H1 (cell line): ENCODE data around the gene PLVAP. TPM values are rescaled to one million over a fixed set of nuclear protein-coding genes. Genes with fewer than 3 reads are reported as not detected.

ENCODE experiments used
- CBX5 ChIP-seq: fragments of 300-800, 300-1000 bp; sonication (generic); IDR thresholded peaks from 2 replicates; pipeline ENCODE4 v1.7.1; 2016; ENCODE audit warnings: antibody characterized with exemption, low read length, low read depth
- CBX8 ChIP-seq: fragments of 300-800, 300-1000 bp; sonication (generic); IDR thresholded peaks from 2 replicates; pipeline ENCODE4 v1.7.1; 2016; ENCODE audit warnings: low read depth, low read length, borderline replicate concordance
- CREB1 ChIP-seq: IDR thresholded peaks from 2 replicates; pipeline ENCODE4 v1.6.1; 2012; ENCODE audit warnings: inconsistent platforms
- CTBP2 ChIP-seq: IDR thresholded peaks from 2 replicates; pipeline ENCODE4 v1.7.0; 2011; ENCODE audit warnings: borderline replicate concordance, mild to moderate bottlenecking, moderate library complexity, mixed read lengths, low read length; ENCODE audit not compliant: insufficient read depth, insufficient read length
- CTCF ChIP-seq, 3 experiments: IDR thresholded peaks; 1 replicate in 2 of 3; 2 replicates in 1 of 3; pipeline versions ENCODE4 v1.5.1 to v1.6.1; 2011; ENCODE audit warnings: low read length in 3 of 3, mild to moderate bottlenecking in 3 of 3, inconsistent platforms in 2 of 3, low read depth in 1 of 3, moderate library complexity in 1 of 3; ENCODE audit not compliant: insufficient read depth in 1 of 3; ENCODE audit errors: control extremely low read depth in 1 of 3
- EGR1 ChIP-seq: IDR thresholded peaks from 2 replicates; pipeline ENCODE4 v1.6.1; 2011; ENCODE audit warnings: low read depth, low read length, borderline replicate concordance
- EP300 ChIP-seq, 2 experiments: IDR thresholded peaks; 1 replicate in 1 of 2; 2 replicates in 1 of 2; pipeline ENCODE4 v1.6.1; 2011 to 2012; ENCODE audit warnings: low read depth in 2 of 2, low read length in 2 of 2, mild to moderate bottlenecking in 2 of 2, borderline replicate concordance in 1 of 2, inconsistent platforms in 1 of 2, moderate library complexity in 1 of 2
- EZH2 ChIP-seq: fragments of 200-600 bp; sonication (generic); IDR thresholded peaks from 2 replicates; pipeline ENCODE4 v1.7.1; 2012; ENCODE audit warnings: low read depth, mild to moderate bottlenecking, moderate library complexity, low read length, inconsistent platforms; ENCODE audit not compliant: severe bottlenecking
- FOSL1 ChIP-seq: IDR thresholded peaks from 2 replicates; pipeline ENCODE4 v1.6.1; 2011; ENCODE audit warnings: mild to moderate bottlenecking, low read depth, low read length, moderate library complexity; ENCODE audit not compliant: insufficient read depth
- KDM5A ChIP-seq: fragments of 200-600 bp; IDR thresholded peaks from 2 replicates; pipeline ENCODE4 v1.7.1; 2012; ENCODE audit warnings: mild to moderate bottlenecking, low read length, inconsistent platforms, mixed read lengths
- POLR2AphosphoS5 ChIP-seq: IDR thresholded peaks from 2 replicates; pipeline ENCODE4 v1.6.1; 2011; ENCODE audit warnings: low read depth, low read length
- RAD21 ChIP-seq, 2 experiments: IDR thresholded peaks in 1 of 2; conservative IDR thresholded peaks in 1 of 2; 2 replicates each; pipeline ENCODE4 v1.6.1; 2011; ENCODE audit warnings: low read depth in 2 of 2, low read length in 2 of 2, improper control_type of control experiment in 1 of 2, inconsistent platforms in 1 of 2, mild to moderate bottlenecking in 1 of 2, moderate library complexity in 1 of 2
- RFX5 ChIP-seq: IDR thresholded peaks from 2 replicates; pipeline ENCODE4 v1.6.1; 2011; ENCODE audit warnings: low read depth, low read length, improper control_type of control experiment, borderline replicate concordance
- RNF2 ChIP-seq: fragments of 200-900, 300-1000 bp; sonication (generic); IDR thresholded peaks from 2 replicates; pipeline ENCODE4 v1.7.1; 2016; ENCODE audit warnings: borderline replicate concordance, low read depth, mild to moderate bottlenecking, antibody characterized with exemption, low read length; ENCODE audit not compliant: poor library complexity, severe bottlenecking; ENCODE audit errors: missing control alignments
- SP4 ChIP-seq: IDR thresholded peaks from 2 replicates; pipeline ENCODE4 v1.6.1; 2012; ENCODE audit warnings: low read length, inconsistent platforms
- TAF1 ChIP-seq: IDR thresholded peaks from 2 replicates; pipeline ENCODE4 v1.6.1; 2011; ENCODE audit warnings: mild to moderate bottlenecking, low read depth, low read length
- TCF12 ChIP-seq: IDR thresholded peaks from 2 replicates; pipeline ENCODE4 v1.6.1; 2011; ENCODE audit warnings: low read depth, mild to moderate bottlenecking, low read length
- TEAD4 ChIP-seq: IDR thresholded peaks from 2 replicates; pipeline ENCODE4 v1.6.1; 2012; ENCODE audit warnings: low read depth, low read length, inconsistent platforms, mixed read lengths
- YY1 ChIP-seq: IDR thresholded peaks from 2 replicates; pipeline ENCODE4 v1.6.1; 2011; ENCODE audit warnings: low read depth, mild to moderate bottlenecking, low read length
- polyA plus RNA-seq, 7 experiments: library from polyadenylated mRNA; depleted of rRNA in 3 of 7; stranded (reverse) in 5 of 7; unstranded in 2 of 7; fragments of >200 nt in 5 of 7; fragments of 200-250 nt in 2 of 7; gene quantifications; 1 replicate in 5 of 7; 2 replicates in 1 of 7; 4 replicates in 1 of 7; pipeline versions ENCODE4 v1.2.1 to v1.2.3, GENCODE V29; 2011 to 2013; ENCODE audit warnings: missing spikeins in 2 of 7, mixed read lengths in 2 of 7
- total RNA-seq: library from RNA; stranded (reverse); fragmentation: NEBNext Ultra II Directional; extraction: Animal tissue kit (Norgen Biotek cat#: 25700); gene quantifications from 2 replicates; pipeline ENCODE4 v1.2.1, GENCODE V29; 2021
- TF ChIP-seq, protein P1 (sequence below): IDR thresholded peaks from 2 replicates; pipeline ENCODE4 v1.6.1; 2012; ENCODE audit warnings: inconsistent platforms

Gene PLVAP
- total and polyA plus RNA-seq, 2 of the 8 experiments (the other 6 are each of a cell fraction or from before 2014, with no cell fraction given): 0.32 TPM; not detected in 1

DNA sequence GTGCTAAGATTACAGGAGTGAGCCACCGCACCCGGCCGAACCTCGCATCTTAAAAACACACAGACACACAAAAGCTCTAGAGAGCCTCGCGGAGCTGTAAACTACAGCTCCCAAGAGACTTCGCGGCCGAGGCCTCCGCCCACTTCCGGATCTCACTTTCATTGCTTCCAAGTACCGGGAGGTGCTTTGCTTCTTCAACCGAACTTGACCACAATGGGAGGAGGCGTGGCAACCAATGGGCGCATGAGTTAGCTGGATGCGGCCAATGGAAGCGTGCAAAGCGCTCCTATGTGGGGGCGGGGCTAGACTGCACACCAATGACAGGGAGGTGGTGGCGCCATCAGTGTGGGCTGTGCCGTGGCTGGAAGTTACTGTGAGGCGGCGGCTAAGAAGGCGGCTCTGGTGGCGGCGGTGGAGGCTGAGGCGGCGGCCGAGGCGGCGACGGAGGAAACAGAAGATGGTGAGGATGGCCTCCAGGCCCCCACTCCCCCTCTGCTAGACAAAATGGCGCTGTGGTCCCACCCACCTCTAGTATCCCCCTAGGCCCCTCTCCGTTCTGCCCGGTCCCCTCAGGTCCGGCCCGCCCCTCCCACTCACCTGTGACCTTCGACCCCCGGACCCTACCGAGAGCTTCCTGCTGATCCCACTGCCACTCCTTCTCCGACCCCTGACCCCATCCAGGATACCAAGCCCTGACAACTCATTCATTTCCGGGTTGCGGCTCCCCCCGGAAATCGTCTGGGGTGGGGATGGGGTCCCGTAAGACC lies 67.8 kb downstream of the PLVAP start, which contains the start of gene DDA1 (continued):
- TF ChIP-seq EZH2 (no peak), CBX5 (no peak), TCF12 (no peak), CBX8 (no peak), RFX5 (no peak), FOSL1 (no peak), CTCF (IDR thresholded peaks at IDR 0.05; ENCODE audit: control extremely low read depth in 1 of 3, insufficient read depth in 1 of 3, low read depth in 1 of 3, low read length in 3 of 3) (no peak), EGR1 (0 out of 2 replicates have a peak, but pooled peaks have one; percentile 6), RNF2 (no peak), RAD21 (IDR thresholded peaks at IDR 0.05 in 1 of 2, conservative IDR thresholded peaks at IDR 0.05 in 1 of 2; ENCODE audit: low read depth in 2 of 2, low read length in 2 of 2) (no peak), KDM5A (no peak), CREB1 (peak; percentile 80), POLR2AphosphoS5 (peak; percentile 69; the same call in 1 of the 2 replicates), YY1 (no peak; the same call in none of the 2 replicates), TAF1 (peak; percentile 57; the same call in 1 of the 2 replicates), SP4 (peak; percentile 71; the same call in 1 of the 2 replicates), TEAD4 (no peak), CTBP2 (no peak), EP300 (IDR thresholded peaks at IDR 0.05; ENCODE audit: borderline replicate concordance in 1 of 2, low read depth in 2 of 2, low read length in 2 of 2) (no peak)
- TF ChIP-seq, protein P1, sequence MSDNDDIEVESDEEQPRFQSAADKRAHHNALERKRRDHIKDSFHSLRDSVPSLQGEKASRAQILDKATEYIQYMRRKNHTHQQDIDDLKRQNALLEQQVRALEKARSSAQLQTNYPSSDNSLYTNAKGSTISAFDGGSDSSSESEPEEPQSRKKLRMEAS: no peak
